Bronchial epithelial cell (primary cell): ENCODE results near the gene FZD1. TPM values are rescaled to one million over a fixed set of nuclear protein-coding genes. Genes with fewer than 3 reads are reported as not detected.

Source experiments
- DNase-seq: peaks from one replicate; pipeline ENCODE4 v3.0.0-alpha.2; 2010; ENCODE audit warnings: low read depth
- FAIRE-seq: peaks from 2 replicates; lab custom pipeline; 2011; peaks lifted over from hg19 to GRCh38; lab: Jason Lieb, UNC
- H3K27me3 ChIP-seq: 2 replicates; pipeline ENCODE4 v1.5.1; 2011; ENCODE audit warnings: low read length; ENCODE audit not compliant: control insufficient read depth, insufficient read depth
- H3K36me3 ChIP-seq: 2 replicates; pipeline ENCODE4 v1.5.1; 2011; ENCODE audit warnings: low read length; ENCODE audit not compliant: control insufficient read depth, insufficient read depth
- H3K4me3 ChIP-seq: 2 replicates; pipeline ENCODE4 v1.5.1; 2011; ENCODE audit warnings: mild to moderate bottlenecking, low read depth, low read length, control low read depth
- total RNA-seq: library from RNA; depleted of rRNA; stranded (reverse); fragments of >200 nt; gene quantifications from 2 replicates; pipeline ENCODE4 v1.2.1, GENCODE V29; 2014
- TF ChIP-seq, protein P1 (sequence below): IDR thresholded peaks from 2 replicates; pipeline ENCODE4 v1.5.1; 2011; ENCODE audit warnings: mild to moderate bottlenecking, moderate library complexity, low read length, control low read depth, inconsistent platforms; ENCODE audit not compliant: insufficient read depth, severe bottlenecking

Gene FZD1
- total RNA-seq, 1 donor from 2014 or later = 2.4 TPM

- Histone ChIP-seq H3K4me3 (no peak overlapping the region), H3K27me3 (no peaks in the 10 kb centered on the region), H3K36me3 (no peaks in the 10 kb centered on the region)
- TF ChIP-seq, protein P1, sequence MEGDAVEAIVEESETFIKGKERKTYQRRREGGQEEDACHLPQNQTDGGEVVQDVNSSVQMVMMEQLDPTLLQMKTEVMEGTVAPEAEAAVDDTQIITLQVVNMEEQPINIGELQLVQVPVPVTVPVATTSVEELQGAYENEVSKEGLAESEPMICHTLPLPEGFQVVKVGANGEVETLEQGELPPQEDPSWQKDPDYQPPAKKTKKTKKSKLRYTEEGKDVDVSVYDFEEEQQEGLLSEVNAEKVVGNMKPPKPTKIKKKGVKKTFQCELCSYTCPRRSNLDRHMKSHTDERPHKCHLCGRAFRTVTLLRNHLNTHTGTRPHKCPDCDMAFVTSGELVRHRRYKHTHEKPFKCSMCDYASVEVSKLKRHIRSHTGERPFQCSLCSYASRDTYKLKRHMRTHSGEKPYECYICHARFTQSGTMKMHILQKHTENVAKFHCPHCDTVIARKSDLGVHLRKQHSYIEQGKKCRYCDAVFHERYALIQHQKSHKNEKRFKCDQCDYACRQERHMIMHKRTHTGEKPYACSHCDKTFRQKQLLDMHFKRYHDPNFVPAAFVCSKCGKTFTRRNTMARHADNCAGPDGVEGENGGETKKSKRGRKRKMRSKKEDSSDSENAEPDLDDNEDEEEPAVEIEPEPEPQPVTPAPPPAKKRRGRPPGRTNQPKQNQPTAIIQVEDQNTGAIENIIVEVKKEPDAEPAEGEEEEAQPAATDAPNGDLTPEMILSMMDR = no peak
- no peak for DNase-seq
- no peak for FAIRE-seq
Measured at GRCh38 chr7:91276909-91277308, 12.7 kb downstream of the FZD1 start.

DNA sequence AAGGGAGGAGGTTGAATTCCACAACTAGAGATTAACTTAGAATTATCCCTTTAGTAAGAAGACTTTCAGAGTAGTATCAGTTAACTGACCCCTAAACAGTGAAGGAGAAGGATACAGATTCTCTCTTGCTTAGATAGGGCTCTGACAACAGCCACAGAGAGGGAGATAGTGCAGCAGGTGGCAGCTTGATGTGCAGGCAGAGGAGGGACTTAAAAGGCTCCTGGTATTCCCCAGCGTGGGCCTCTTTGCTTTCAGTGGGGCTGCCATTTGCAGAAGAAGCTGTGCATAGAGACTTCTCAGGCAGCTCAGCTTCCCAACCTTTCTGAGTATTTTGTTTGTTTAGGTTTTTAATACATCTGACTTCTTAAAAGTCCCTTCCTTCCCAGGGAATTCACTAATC, 16.0 kb downstream of the FZD1 start:
- Histone ChIP-seq H3K27me3 (no peaks in the 10 kb centered on the region), H3K36me3 (no peaks in the 10 kb centered on the region), H3K4me3 (no peak overlapping the region)
- DNase-seq = no peak
- TF ChIP-seq, protein P1 = no peak
- FAIRE-seq = no peak

GRCh38 chr7:91280604-91281003, 16.4 kb downstream of the FZD1 start:
- DNase-seq (no peak), FAIRE-seq (no peak)
- H3K4me3 ChIP-seq = no peak overlapping the region
- TF ChIP-seq, protein P1 = no peak
- no peaks in the 10 kb centered on the region for H3K27me3 ChIP-seq
- no peaks in the 10 kb centered on the region for H3K36me3 ChIP-seq

DNA sequence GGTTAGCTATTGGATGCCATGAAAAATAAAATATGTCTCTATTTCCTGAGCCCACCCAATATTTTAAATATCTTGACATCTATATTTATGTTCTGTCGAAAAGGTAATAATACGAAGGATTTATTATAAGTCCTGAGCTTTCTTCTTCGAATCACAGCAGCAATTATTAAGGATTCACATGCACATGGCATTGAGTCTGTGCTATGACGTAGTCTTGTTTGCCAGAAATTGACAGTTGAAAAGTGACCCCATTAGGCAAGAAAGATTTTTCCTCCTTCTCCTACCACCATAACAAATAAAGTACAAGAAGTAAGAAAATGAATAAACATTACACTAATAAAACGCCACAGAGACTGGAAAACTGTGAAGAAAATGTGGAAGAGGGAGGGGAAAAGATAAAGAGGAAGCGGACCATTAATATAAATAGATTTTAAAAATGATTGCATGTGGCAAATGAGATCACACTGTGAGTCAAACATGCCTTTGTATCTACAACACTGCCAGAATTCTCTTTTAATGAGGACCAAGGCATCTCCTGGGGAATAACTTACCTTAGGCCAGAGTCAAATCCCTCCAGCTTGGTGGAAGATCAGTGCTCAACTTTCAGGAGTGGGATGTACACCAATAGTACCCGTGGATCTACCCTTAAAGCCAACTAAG, 21.6 kb downstream of the FZD1 start:
- Histone ChIP-seq H3K36me3 (no peaks in the 10 kb centered on the region), H3K27me3 (no peaks in the 10 kb centered on the region), H3K4me3 (no peak overlapping the region)
- FAIRE-seq (no peak), DNase-seq (no peak)
- TF ChIP-seq, protein P1 = no peak

DNA sequence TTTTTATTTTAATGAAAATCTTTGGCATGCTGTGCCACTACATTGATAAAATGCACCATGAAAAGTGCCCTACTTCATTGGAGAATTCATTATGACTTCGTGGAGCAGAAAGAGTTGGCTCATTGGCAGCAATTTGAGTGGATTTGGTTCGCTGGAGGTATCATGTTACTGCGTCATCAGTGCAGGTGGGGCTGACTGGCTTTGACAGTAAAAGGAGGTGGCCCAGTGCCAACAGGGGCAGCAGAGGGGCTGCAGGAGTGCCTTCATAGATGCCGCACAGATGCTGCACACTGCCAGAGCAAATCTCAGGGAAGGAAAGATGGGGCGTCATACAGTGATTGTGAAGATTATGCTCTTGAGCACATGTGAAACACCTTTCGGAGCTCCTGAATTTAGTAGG, 22.2 kb downstream of the FZD1 start:
- Histone ChIP-seq H3K27me3 (no peaks in the 10 kb centered on the region), H3K36me3 (no peaks in the 10 kb centered on the region), H3K4me3 (no peak overlapping the region)
- no peak for DNase-seq
- FAIRE-seq = no peak
- TF ChIP-seq, protein P1 = no peak
